ENCODE measurements around the gene CAD.
A peak's percentile ranks its signal among the peaks of the same experiment; 100 is the strongest.

Gene CAD

GRCh38 chr2:27243391-27244130, 26.4 kb downstream of the CAD start:
- no peak overlapping the region for H3K27ac ChIP-seq (ENCODE audit: low read depth, low read length)
- H2AFZ ChIP-seq (ENCODE audit: low read length, unreplicated experiment) = no peak overlapping the region
- no peaks in the 10 kb centered on the region for H3K27me3 ChIP-seq (ENCODE audit: insufficient read depth, low read length)
- H3K36me3 ChIP-seq (ENCODE audit: insufficient read depth, low read length) = peaks cover 18% of the 10 kb centered on the region; the same call in 1 of the 2 replicates
- no peak overlapping the region for H3K4me3 ChIP-seq (ENCODE audit: low read depth, low read length)
- H3K79me2 ChIP-seq (ENCODE audit: control insufficient read depth, insufficient read depth, low read length, unreplicated experiment) = no peaks in the 10 kb centered on the region
- H3K4me1 ChIP-seq (ENCODE audit: control insufficient read depth, insufficient read depth, low read length, unreplicated experiment) = no peaks in the 10 kb centered on the region

- H3K27ac ChIP-seq (ENCODE audit: low read depth, low read length) = no peak overlapping the region
- H3K4me1 ChIP-seq (ENCODE audit: control insufficient read depth, insufficient read depth, low read length, unreplicated experiment) = peaks cover 11% of the 10 kb centered on the region
- no peak overlapping the region for H2AFZ ChIP-seq (ENCODE audit: low read length, unreplicated experiment)
- no peak overlapping the region for H3K4me3 ChIP-seq (ENCODE audit: low read depth, low read length)
- H3K79me2 ChIP-seq (ENCODE audit: control insufficient read depth, insufficient read depth, low read length, unreplicated experiment) = no peaks in the 10 kb centered on the region
- H3K27me3 ChIP-seq (ENCODE audit: insufficient read depth, low read length) = no peaks in the 10 kb centered on the region
- peaks cover 18% of the 10 kb centered on the region; the same call in 1 of the 2 replicates for H3K36me3 ChIP-seq (ENCODE audit: insufficient read depth, low read length)
These were observed 27.9 kb downstream of the CAD start for GRCh38 chr2:27245116-27245515.

- Histone ChIP-seq H3K4me3 (ENCODE audit: low read depth, low read length) (no peak overlapping the region), H3K79me2 (ENCODE audit: control insufficient read depth, insufficient read depth, low read length, unreplicated experiment) (no peaks in the 10 kb centered on the region), H2AFZ (ENCODE audit: low read length, unreplicated experiment) (no peak overlapping the region), H3K4me1 (ENCODE audit: control insufficient read depth, insufficient read depth, low read length, unreplicated experiment) (peaks cover 11% of the 10 kb centered on the region), H3K27me3 (ENCODE audit: insufficient read depth, low read length) (no peaks in the 10 kb centered on the region), H3K27ac (ENCODE audit: low read depth, low read length) (no peak overlapping the region), H3K36me3 (ENCODE audit: insufficient read depth, low read length) (peaks cover 14% of the 10 kb centered on the region; the same call in 1 of the 2 replicates)
These were observed 28.5 kb downstream of the CAD start for GRCh38 chr2:27245626-27246025.

GRCh38 chr2:27247893-27248292, 30.7 kb downstream of the CAD start:
- H3K27ac ChIP-seq (ENCODE audit: low read depth, low read length) = no peak overlapping the region
- no peak overlapping the region for H3K4me3 ChIP-seq (ENCODE audit: low read depth, low read length)
- peaks cover 2% of the 10 kb centered on the region; the same call in 1 of the 2 replicates for H3K36me3 ChIP-seq (ENCODE audit: insufficient read depth, low read length)
- H3K4me1 ChIP-seq (ENCODE audit: control insufficient read depth, insufficient read depth, low read length, unreplicated experiment) = peaks cover 11% of the 10 kb centered on the region
- H3K79me2 ChIP-seq (ENCODE audit: control insufficient read depth, insufficient read depth, low read length, unreplicated experiment) = no peaks in the 10 kb centered on the region
- H3K27me3 ChIP-seq (ENCODE audit: insufficient read depth, low read length) = no peaks in the 10 kb centered on the region
- H2AFZ ChIP-seq (ENCODE audit: low read length, unreplicated experiment) = no peak overlapping the region

- H3K36me3 ChIP-seq (ENCODE audit: insufficient read depth, low read length) = no peaks in the 10 kb centered on the region
- H3K4me3 ChIP-seq (ENCODE audit: low read depth, low read length) = no peak overlapping the region
- H3K27ac ChIP-seq (ENCODE audit: low read depth, low read length) = no peak overlapping the region
- no peaks in the 10 kb centered on the region for H3K79me2 ChIP-seq (ENCODE audit: control insufficient read depth, insufficient read depth, low read length, unreplicated experiment)
- H3K4me1 ChIP-seq (ENCODE audit: control insufficient read depth, insufficient read depth, low read length, unreplicated experiment) = peaks cover 14% of the 10 kb centered on the region
- H3K27me3 ChIP-seq (ENCODE audit: insufficient read depth, low read length) = no peaks in the 10 kb centered on the region
- H2AFZ ChIP-seq (ENCODE audit: low read length, unreplicated experiment) = peak overlapping the region; percentile 50
These were observed 32.2 kb downstream of the CAD start for GRCh38 chr2:27249159-27249890.

GRCh38 chr2:27249891-27250651, 32.9 kb downstream of the CAD start:
- H3K4me1 ChIP-seq (ENCODE audit: control insufficient read depth, insufficient read depth, low read length, unreplicated experiment) = peaks cover 21% of the 10 kb centered on the region
- H3K79me2 ChIP-seq (ENCODE audit: control insufficient read depth, insufficient read depth, low read length, unreplicated experiment) = no peaks in the 10 kb centered on the region
- no peaks in the 10 kb centered on the region for H3K27me3 ChIP-seq (ENCODE audit: insufficient read depth, low read length)
- no peak overlapping the region for H3K27ac ChIP-seq (ENCODE audit: low read depth, low read length)
- H3K36me3 ChIP-seq (ENCODE audit: insufficient read depth, low read length) = no peaks in the 10 kb centered on the region
- no peak overlapping the region for H3K4me3 ChIP-seq (ENCODE audit: low read depth, low read length)
- no peak overlapping the region for H2AFZ ChIP-seq (ENCODE audit: low read length, unreplicated experiment)

GRCh38 chr2:27250652-27251379, 33.6 kb downstream of the CAD start:
- Histone ChIP-seq H3K79me2 (ENCODE audit: control insufficient read depth, insufficient read depth, low read length, unreplicated experiment) (no peaks in the 10 kb centered on the region), H3K27me3 (ENCODE audit: insufficient read depth, low read length) (no peaks in the 10 kb centered on the region), H3K4me3 (ENCODE audit: low read depth, low read length) (no peak overlapping the region), H3K27ac (ENCODE audit: low read depth, low read length) (no peak overlapping the region), H2AFZ (ENCODE audit: low read length, unreplicated experiment) (no peak overlapping the region), H3K4me1 (ENCODE audit: control insufficient read depth, insufficient read depth, low read length, unreplicated experiment) (peaks cover 29% of the 10 kb centered on the region), H3K36me3 (ENCODE audit: insufficient read depth, low read length) (no peaks in the 10 kb centered on the region)

- no peaks in the 10 kb centered on the region for H3K79me2 ChIP-seq (ENCODE audit: control insufficient read depth, insufficient read depth, low read length, unreplicated experiment)
- H3K4me3 ChIP-seq (ENCODE audit: low read depth, low read length) = no peak overlapping the region
- no peak overlapping the region for H2AFZ ChIP-seq (ENCODE audit: low read length, unreplicated experiment)
- no peaks in the 10 kb centered on the region for H3K36me3 ChIP-seq (ENCODE audit: insufficient read depth, low read length)
- no peaks in the 10 kb centered on the region for H3K27me3 ChIP-seq (ENCODE audit: insufficient read depth, low read length)
- no peak overlapping the region for H3K27ac ChIP-seq (ENCODE audit: low read depth, low read length)
- peaks cover 38% of the 10 kb centered on the region for H3K4me1 ChIP-seq (ENCODE audit: control insufficient read depth, insufficient read depth, low read length, unreplicated experiment)
These were observed 34.6 kb downstream of the CAD start for GRCh38 chr2:27251766-27252165.

GRCh38 chr2:27255187-27255586, 38.0 kb downstream of the CAD start:
- H3K36me3 ChIP-seq (ENCODE audit: insufficient read depth, low read length) = no peaks in the 10 kb centered on the region
- H2AFZ ChIP-seq (ENCODE audit: low read length, unreplicated experiment) = no peak overlapping the region
- peaks cover 7% of the 10 kb centered on the region for H3K27me3 ChIP-seq (ENCODE audit: insufficient read depth, low read length)
- H3K79me2 ChIP-seq (ENCODE audit: control insufficient read depth, insufficient read depth, low read length, unreplicated experiment) = no peaks in the 10 kb centered on the region
- H3K27ac ChIP-seq (ENCODE audit: low read depth, low read length) = peak overlapping the region; percentile 54
- peaks cover 31% of the 10 kb centered on the region for H3K4me1 ChIP-seq (ENCODE audit: control insufficient read depth, insufficient read depth, low read length, unreplicated experiment)
- H3K4me3 ChIP-seq (ENCODE audit: low read depth, low read length) = peak overlapping the region; percentile 59; the same call in 1 of the 2 replicates

GRCh38 chr2:27255660-27256059, 38.5 kb downstream of the CAD start:
- peaks cover 12% of the 10 kb centered on the region for H3K27me3 ChIP-seq (ENCODE audit: insufficient read depth, low read length)
- peak overlapping the region; percentile 54 for H3K27ac ChIP-seq (ENCODE audit: low read depth, low read length)
- H3K79me2 ChIP-seq (ENCODE audit: control insufficient read depth, insufficient read depth, low read length, unreplicated experiment) = no peaks in the 10 kb centered on the region
- peak overlapping the region; percentile 59; the same call in 1 of the 2 replicates for H3K4me3 ChIP-seq (ENCODE audit: low read depth, low read length)
- no peak overlapping the region for H2AFZ ChIP-seq (ENCODE audit: low read length, unreplicated experiment)
- H3K36me3 ChIP-seq (ENCODE audit: insufficient read depth, low read length) = no peaks in the 10 kb centered on the region
- H3K4me1 ChIP-seq (ENCODE audit: control insufficient read depth, insufficient read depth, low read length, unreplicated experiment) = peaks cover 31% of the 10 kb centered on the region
